ENCODE data around the gene SV2C. TPM values are rescaled to one million over a fixed set of nuclear protein-coding genes. Genes with fewer than 3 reads are reported as not detected.

Gene SV2C
- total and polyA plus RNA-seq, 2 of the 13 experiments (the other 11 are each of a cell fraction or from before 2014, with no cell fraction given): not detected

DNA sequence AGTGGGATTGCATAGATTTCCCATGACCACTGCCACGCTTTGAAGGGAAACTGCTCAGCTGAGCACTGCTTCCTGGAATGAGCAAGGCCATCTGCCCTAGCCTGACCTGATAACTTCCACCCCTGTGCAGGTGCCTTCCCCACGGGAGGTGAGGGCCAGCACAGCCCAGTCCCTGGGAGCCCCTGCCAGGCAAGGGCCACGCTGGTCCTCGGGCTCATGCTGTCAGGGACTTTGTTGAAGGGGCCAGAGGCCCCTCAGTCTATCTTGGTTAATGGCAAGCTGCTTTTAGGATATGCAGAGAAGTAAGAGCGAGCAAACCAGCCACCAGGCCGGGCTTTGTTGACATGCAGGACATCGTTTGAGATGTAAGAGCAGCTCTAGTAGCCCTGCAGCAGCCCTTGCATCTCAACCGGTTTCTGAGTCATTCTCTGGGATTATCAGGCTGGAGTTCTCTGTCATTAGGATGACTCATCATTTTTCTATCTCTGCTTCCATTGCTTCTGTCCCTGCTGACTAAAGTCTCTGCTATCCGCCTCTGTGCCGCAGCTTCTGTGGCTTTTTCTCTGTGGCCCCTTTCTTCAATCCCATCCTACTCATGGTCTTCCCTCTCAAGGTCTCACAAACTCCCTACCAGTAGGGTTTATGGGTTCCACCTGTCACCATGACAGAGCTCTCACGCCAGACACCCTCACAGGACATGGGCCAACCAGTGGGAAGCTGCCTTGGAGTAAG lies 289.3 kb downstream of the SV2C start (continued):
- TF ChIP-seq ZNF234 (CRISPR knock-in tag; conservative IDR thresholded peaks at IDR 0.05) (0 out of 2 replicates have a peak, but pooled peaks have one; percentile 44), FOXJ3 (CRISPR knock-in tag; IDR thresholded peaks at IDR 0.05; ENCODE audit: borderline replicate concordance) (no peak), ZNF124 (CRISPR knock-in tag; IDR thresholded peaks at IDR 0.05) (no peak), GATAD2A (CRISPR knock-in tag; IDR thresholded peaks at IDR 0.05) (no peak), NR2F6 (IDR thresholded peaks at IDR 0.05) (no peak), NR2F6 (CRISPR knock-in tag; IDR thresholded peaks at IDR 0.05) (peak; percentile 15; the same call in 1 of the 2 replicates), ERF (CRISPR knock-in tag; IDR thresholded peaks at IDR 0.05) (0 out of 2 replicates have a peak, but pooled peaks have one; percentile 17), TBP (CRISPR knock-in tag; IDR thresholded peaks at IDR 0.05) (no peak), ZNF598 (CRISPR knock-in tag; IDR thresholded peaks at IDR 0.05; ENCODE audit: borderline replicate concordance) (peak; percentile 45; the same call in 1 of the 2 replicates), ZSCAN31 (CRISPR knock-in tag; IDR thresholded peaks at IDR 0.05; ENCODE audit: low read depth) (no peak), SOX6 (IDR thresholded peaks at IDR 0.05) (no peak), SOX6 (CRISPR knock-in tag; IDR thresholded peaks at IDR 0.05) (peak; percentile 30; the same call in 1 of the 2 replicates), DNMT3B (CRISPR knock-in tag; conservative IDR thresholded peaks at IDR 0.05) (no peak), HOXA7 (CRISPR knock-in tag; IDR thresholded peaks at IDR 0.05) (no peak), PAWR (CRISPR knock-in tag; IDR thresholded peaks at IDR 0.05; ENCODE audit: borderline replicate concordance) (no peak), GABPB1 (CRISPR knock-in tag; IDR thresholded peaks at IDR 0.05) (peak; percentile 34; the same call in 1 of the 2 replicates), RCOR2 (CRISPR knock-in tag; IDR thresholded peaks at IDR 0.05) (no peak)
- TF ChIP-seq, protein P1, sequence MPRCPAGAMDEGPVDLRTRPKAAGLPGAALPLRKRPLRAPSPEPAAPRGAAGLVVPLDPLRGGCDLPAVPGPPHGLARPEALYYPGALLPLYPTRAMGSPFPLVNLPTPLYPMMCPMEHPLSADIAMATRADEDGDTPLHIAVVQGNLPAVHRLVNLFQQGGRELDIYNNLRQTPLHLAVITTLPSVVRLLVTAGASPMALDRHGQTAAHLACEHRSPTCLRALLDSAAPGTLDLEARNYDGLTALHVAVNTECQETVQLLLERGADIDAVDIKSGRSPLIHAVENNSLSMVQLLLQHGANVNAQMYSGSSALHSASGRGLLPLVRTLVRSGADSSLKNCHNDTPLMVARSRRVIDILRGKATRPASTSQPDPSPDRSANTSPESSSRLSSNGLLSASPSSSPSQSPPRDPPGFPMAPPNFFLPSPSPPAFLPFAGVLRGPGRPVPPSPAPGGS (CRISPR knock-in tag; IDR thresholded peaks at IDR 0.05): no peak
- TF ChIP-seq, protein P2, sequence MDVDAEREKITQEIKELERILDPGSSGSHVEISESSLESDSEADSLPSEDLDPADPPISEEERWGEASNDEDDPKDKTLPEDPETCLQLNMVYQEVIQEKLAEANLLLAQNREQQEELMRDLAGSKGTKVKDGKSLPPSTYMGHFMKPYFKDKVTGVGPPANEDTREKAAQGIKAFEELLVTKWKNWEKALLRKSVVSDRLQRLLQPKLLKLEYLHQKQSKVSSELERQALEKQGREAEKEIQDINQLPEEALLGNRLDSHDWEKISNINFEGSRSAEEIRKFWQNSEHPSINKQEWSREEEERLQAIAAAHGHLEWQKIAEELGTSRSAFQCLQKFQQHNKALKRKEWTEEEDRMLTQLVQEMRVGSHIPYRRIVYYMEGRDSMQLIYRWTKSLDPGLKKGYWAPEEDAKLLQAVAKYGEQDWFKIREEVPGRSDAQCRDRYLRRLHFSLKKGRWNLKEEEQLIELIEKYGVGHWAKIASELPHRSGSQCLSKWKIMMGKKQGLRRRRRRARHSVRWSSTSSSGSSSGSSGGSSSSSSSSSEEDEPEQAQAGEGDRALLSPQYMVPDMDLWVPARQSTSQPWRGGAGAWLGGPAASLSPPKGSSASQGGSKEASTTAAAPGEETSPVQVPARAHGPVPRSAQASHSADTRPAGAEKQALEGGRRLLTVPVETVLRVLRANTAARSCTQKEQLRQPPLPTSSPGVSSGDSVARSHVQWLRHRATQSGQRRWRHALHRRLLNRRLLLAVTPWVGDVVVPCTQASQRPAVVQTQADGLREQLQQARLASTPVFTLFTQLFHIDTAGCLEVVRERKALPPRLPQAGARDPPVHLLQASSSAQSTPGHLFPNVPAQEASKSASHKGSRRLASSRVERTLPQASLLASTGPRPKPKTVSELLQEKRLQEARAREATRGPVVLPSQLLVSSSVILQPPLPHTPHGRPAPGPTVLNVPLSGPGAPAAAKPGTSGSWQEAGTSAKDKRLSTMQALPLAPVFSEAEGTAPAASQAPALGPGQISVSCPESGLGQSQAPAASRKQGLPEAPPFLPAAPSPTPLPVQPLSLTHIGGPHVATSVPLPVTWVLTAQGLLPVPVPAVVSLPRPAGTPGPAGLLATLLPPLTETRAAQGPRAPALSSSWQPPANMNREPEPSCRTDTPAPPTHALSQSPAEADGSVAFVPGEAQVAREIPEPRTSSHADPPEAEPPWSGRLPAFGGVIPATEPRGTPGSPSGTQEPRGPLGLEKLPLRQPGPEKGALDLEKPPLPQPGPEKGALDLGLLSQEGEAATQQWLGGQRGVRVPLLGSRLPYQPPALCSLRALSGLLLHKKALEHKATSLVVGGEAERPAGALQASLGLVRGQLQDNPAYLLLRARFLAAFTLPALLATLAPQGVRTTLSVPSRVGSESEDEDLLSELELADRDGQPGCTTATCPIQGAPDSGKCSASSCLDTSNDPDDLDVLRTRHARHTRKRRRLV (CRISPR knock-in tag; IDR thresholded peaks at IDR 0.05): 0 out of 2 replicates have a peak, but pooled peaks have one; percentile 37
- TF ChIP-seq, protein P3, sequence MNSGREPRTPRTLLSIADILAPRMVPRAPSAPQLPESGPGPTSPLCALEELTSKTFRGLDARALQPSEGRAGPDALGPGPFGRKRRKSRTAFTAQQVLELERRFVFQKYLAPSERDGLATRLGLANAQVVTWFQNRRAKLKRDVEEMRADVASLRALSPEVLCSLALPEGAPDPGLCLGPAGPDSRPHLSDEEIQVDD (CRISPR knock-in tag; IDR thresholded peaks at IDR 0.05; ENCODE audit: borderline replicate concordance): no peak
